HCT116 (cell line): ENCODE measurements around the gene SH3D19. TPM values are rescaled to one million over a fixed set of nuclear protein-coding genes. Genes with fewer than 3 reads are reported as not detected.

Experiments
- ATAC-seq: fragments of 200-7000 bp; cut with Tn5 transposase; 2 replicates; pipeline ENCODE4 v1.9.1; 2020; ENCODE audit warnings: mild to moderate bottlenecking, moderate library complexity
- BruUV-seq: library from RNA; stranded (reverse); fragments of 400-500 nt; replicated peaks from 2 replicates; lab custom pipeline; 2021; lab: Mats Ljungman, UMichigan
- CTCF ChIA-PET: fragments of 300-600 bp; sonication (Branson Sonifier 250); formaldehyde crosslinking; loops from one replicate; lab custom pipeline; 2021; ENCODE audit warnings: antibody characterized with exemption; lab: Charles Lee
- POLR2A ChIA-PET: fragments of 300-600, 350-600 bp; sonication (Branson Sonifier 250); formaldehyde crosslinking; loops from one replicate; lab custom pipeline; 2021; ENCODE audit warnings: antibody characterized with exemption; lab: Charles Lee
- RAD21 ChIA-PET, 2 experiments: fragments of 300-600 bp; sonication (Branson Sonifier 250); formaldehyde crosslinking; loops; one replicate each; lab custom pipeline; 2023; ENCODE audit warnings: low total read pairs in 2 of 2; ENCODE audit not compliant: uncharacterized antibody in 2 of 2, unreplicated experiment in 2 of 2, low non-redundant PET in 1 of 2; lab: Charles Lee
- DNase-seq: peaks from one replicate; pipeline ENCODE4 v3.0.0-alpha.2; 2010; ENCODE audit warnings: low read depth, low spot score
- H2AFZ ChIP-seq: fragments of 200-600 bp; shearing (Covaris generic), sonication (generic); 2 replicates; pipeline ENCODE4 v1.6.1; 2017; ENCODE audit warnings: low read depth, mixed run types, mixed read lengths, antibody characterized with exemption, low read length; ENCODE audit not compliant: poor library complexity, severe bottlenecking
- H3K27ac ChIP-seq: 2 replicates; pipeline ENCODE4 v1.5.1; 2012; ENCODE audit warnings: low read depth, low read length
- H3K27me3 ChIP-seq: fragments of 200-600 bp; sonication (generic); 2 replicates; pipeline ENCODE4 v1.6.1; 2016; ENCODE audit warnings: mixed run types, low read length, mixed read lengths; ENCODE audit not compliant: insufficient read depth
- H3K36me3 ChIP-seq, 2 experiments: fragments of 200-500 bp in 1 of 2; fragments of 200-600 bp in 1 of 2; sonication (Bioruptor generic) in 1 of 2; sonication (generic) in 1 of 2; 2 replicates each; pipeline versions ENCODE4 v1.5.1 to v1.6.1; 2014 to 2016; ENCODE audit warnings: low read length in 2 of 2, inconsistent platforms in 1 of 2, mixed read lengths in 1 of 2, mixed run types in 1 of 2; ENCODE audit not compliant: insufficient read depth in 2 of 2, control insufficient read depth in 1 of 2
- H3K4me1 ChIP-seq, 2 experiments: fragments of 200-600 bp in 1 of 2; sonication (generic) in 1 of 2; 2 replicates each; pipeline versions ENCODE4 v1.5.1 to v1.6.1; 2012 to 2017; ENCODE audit warnings: low read length in 2 of 2, inconsistent platforms in 1 of 2, mild to moderate bottlenecking in 1 of 2, mixed read lengths in 1 of 2, mixed run types in 1 of 2, moderate library complexity in 1 of 2; ENCODE audit not compliant: insufficient read depth in 2 of 2, control insufficient read depth in 1 of 2
- H3K4me2 ChIP-seq: fragments of 200-600 bp; sonication (generic); 2 replicates; pipeline ENCODE4 v1.6.1; 2017; ENCODE audit warnings: mixed run types, low read length, mixed read lengths
- H3K4me3 ChIP-seq, 2 experiments: fragments of 200-600 bp in 1 of 2; sonication (generic) in 1 of 2; replicated peaks in 1 of 2; 2 replicates each; pipeline ENCODE4 v1.5.1; 2011 to 2016; ENCODE audit warnings: low read length in 2 of 2, control low read depth in 1 of 2, low read depth in 1 of 2, mild to moderate bottlenecking in 1 of 2, mixed read lengths in 1 of 2, mixed run types in 1 of 2
- H3K79me2 ChIP-seq: fragments of 200-600 bp; sonication (generic); 2 replicates; pipeline ENCODE4 v1.6.1; 2017; ENCODE audit warnings: mild to moderate bottlenecking, mixed run types, low read length, moderate library complexity, mixed read lengths; ENCODE audit not compliant: insufficient read depth
- H3K9ac ChIP-seq: fragments of 200-600 bp; sonication (generic); 2 replicates; pipeline ENCODE4 v1.6.1; 2016; ENCODE audit warnings: low read length, mixed read lengths
- H3K9me2 ChIP-seq: fragments of 200-600 bp; sonication (generic), shearing (Covaris generic); 2 replicates; pipeline ENCODE4 v1.6.1; 2017; ENCODE audit warnings: mixed run types, mild to moderate bottlenecking, moderate library complexity; ENCODE audit not compliant: insufficient read depth
- H3K9me3 ChIP-seq, 2 experiments: fragments of 200-500 bp in 1 of 2; fragments of 200-600 bp in 1 of 2; sonication (Bioruptor generic) in 1 of 2; sonication (generic) in 1 of 2; 2 replicates each; pipeline ENCODE4 v1.6.1; 2014 to 2017; ENCODE audit warnings: low read length in 2 of 2, mixed read lengths in 2 of 2, inconsistent platforms in 1 of 2, low read depth in 1 of 2, mild to moderate bottlenecking in 1 of 2, mixed run types in 1 of 2, moderate library complexity in 1 of 2; ENCODE audit not compliant: control insufficient read depth in 1 of 2, insufficient read depth in 1 of 2
- H4K20me1 ChIP-seq: fragments of 200-600 bp; sonication (generic), shearing (Covaris generic); 2 replicates; pipeline ENCODE4 v1.6.1; 2017; ENCODE audit warnings: mixed run types, mild to moderate bottlenecking, moderate library complexity; ENCODE audit not compliant: insufficient read depth
- CEBPB ChIP-seq: IDR thresholded peaks from 2 replicates; pipeline ENCODE4 v1.6.1; 2012; ENCODE audit warnings: low read depth
- CTCF ChIP-seq, 3 experiments: fragments of 200-600 bp in 1 of 3; sonication (generic) in 1 of 3; IDR thresholded peaks in 2 of 3; conservative IDR thresholded peaks in 1 of 3; 2 replicates each; pipeline ENCODE4 v1.5.1; 2012 to 2017; ENCODE audit warnings: low read depth in 2 of 3, low read length in 2 of 3, antibody characterized with exemption in 1 of 3, borderline replicate concordance in 1 of 3, control low read depth in 1 of 3, mild to moderate bottlenecking in 1 of 3, mixed read lengths in 1 of 3, mixed run types in 1 of 3, moderate library complexity in 1 of 3; ENCODE audit not compliant: insufficient read depth in 1 of 3
- EGR1 ChIP-seq: IDR thresholded peaks from 2 replicates; pipeline ENCODE4 v1.6.1; 2012; ENCODE audit warnings: low read depth
- FOSL1 ChIP-seq: IDR thresholded peaks from 2 replicates; pipeline ENCODE4 v1.6.1; 2012; ENCODE audit warnings: low read depth
- JUND ChIP-seq: IDR thresholded peaks from 2 replicates; pipeline ENCODE4 v1.6.1; 2012
- POLR2A ChIP-seq: IDR thresholded peaks from 2 replicates; pipeline ENCODE4 v1.7.0; 2011; ENCODE audit warnings: borderline replicate concordance; ENCODE audit not compliant: insufficient read depth, insufficient read length; ENCODE audit errors: extremely low read depth
- POLR2AphosphoS5 ChIP-seq: IDR thresholded peaks from 2 replicates; pipeline ENCODE4 v1.6.1; 2011; ENCODE audit warnings: mild to moderate bottlenecking, low read depth, low read length, moderate library complexity
- RAD21 ChIP-seq: IDR thresholded peaks from 2 replicates; pipeline ENCODE4 v1.6.1; 2012; ENCODE audit warnings: low read depth, mild to moderate bottlenecking
- REST ChIP-seq: IDR thresholded peaks from 2 replicates; pipeline ENCODE4 v1.6.1; 2012; ENCODE audit warnings: low read depth
- SP1 ChIP-seq: IDR thresholded peaks from 2 replicates; pipeline ENCODE4 v1.6.1; 2012; ENCODE audit warnings: low read depth
- YY1 ChIP-seq: IDR thresholded peaks from 2 replicates; pipeline ENCODE4 v1.6.1; 2011; ENCODE audit warnings: low read length, low read depth, moderate library complexity, mild to moderate bottlenecking; ENCODE audit not compliant: insufficient replicate concordance; ENCODE audit errors: extremely low read depth
- ZFX ChIP-seq: fragments of 450-650 bp; IDR thresholded peaks from 2 replicates; pipeline ENCODE4 v1.6.1; 2017
- ZNF274 ChIP-seq: fragments of 200-500 bp; sonication (Bioruptor generic); IDR thresholded peaks from 2 replicates; pipeline ENCODE4 v1.6.1; 2014; ENCODE audit warnings: mild to moderate bottlenecking, low read depth, low read length, inconsistent platforms
- intact Hi-C: fragments of 100-400 bp; cut with micrococcal nuclease; formaldehyde crosslinking; loops from 2 replicates; pipeline ENCODE4 v1.10.0; 2022
- total RNA-seq: library from RNA; stranded (reverse); gene quantifications from one replicate; pipeline ENCODE4 v1.2.1, GENCODE V29; 2021; ENCODE audit not compliant: unreplicated experiment
- TF ChIP-seq, protein P1 (sequence below): IDR thresholded peaks from 2 replicates; pipeline ENCODE4 v1.6.1; 2012

SH3D19 gene
- total RNA-seq, 1 experiment from 2014 or later: 37.5 TPM

- TF ChIP-seq CTCF (IDR thresholded peaks at IDR 0.05 in 2 of 3, conservative IDR thresholded peaks at IDR 0.05 in 1 of 3; ENCODE audit: borderline replicate concordance in 1 of 3, insufficient read depth in 1 of 3, low read depth in 2 of 3, low read length in 2 of 3): no peak
- TF ChIP-seq REST: no peak
- TF ChIP-seq JUND: no peak
These were observed 173.4 kb downstream of the SH3D19 start (continued) for GRCh38 chr4:151152028-151152427.

GRCh38 chr4:151150821-151151580 lies 174.4 kb downstream of the SH3D19 start:
- no TSS peak for BruUV-seq
- TF ChIP-seq ZNF274 (no peak), CTCF (IDR thresholded peaks at IDR 0.05 in 2 of 3, conservative IDR thresholded peaks at IDR 0.05 in 1 of 3; ENCODE audit: borderline replicate concordance in 1 of 3, insufficient read depth in 1 of 3, low read depth in 2 of 3, low read length in 2 of 3) (no peak), JUND (no peak), YY1 (no peak), CEBPB (no peak), EGR1 (no peak), ZFX (no peak), POLR2AphosphoS5 (no peak), SP1 (no peak), FOSL1 (no peak), RAD21 (no peak), POLR2A (no peak)
- TF ChIP-seq, protein P1, sequence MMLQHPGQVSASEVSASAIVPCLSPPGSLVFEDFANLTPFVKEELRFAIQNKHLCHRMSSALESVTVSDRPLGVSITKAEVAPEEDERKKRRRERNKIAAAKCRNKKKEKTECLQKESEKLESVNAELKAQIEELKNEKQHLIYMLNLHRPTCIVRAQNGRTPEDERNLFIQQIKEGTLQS: no peak

More at GRCh38 chr4:151150821-151151580, 174.4 kb downstream of the SH3D19 start:
- intact Hi-C loops: no loop called here
- H3K4me2 ChIP-seq: no peak overlapping the region
- no peak overlapping the region for H3K4me3 ChIP-seq
- ChIA-PET RAD21 (no interaction called here), POLR2A (no interaction called here), CTCF (no interaction called here)
- no peaks in the 10 kb centered on the region for H3K79me2 ChIP-seq
- no peak overlapping the region for H3K9ac ChIP-seq
- no peak overlapping the region for H2AFZ ChIP-seq
- no peaks in the 10 kb centered on the region for H4K20me1 ChIP-seq
- H3K4me1 ChIP-seq: no peaks in the 10 kb centered on the region
- no peaks in the 10 kb centered on the region for H3K9me2 ChIP-seq
- no peaks in the 10 kb centered on the region for H3K9me3 ChIP-seq
- ATAC-seq: no peak
- no peak overlapping the region for H3K27ac ChIP-seq
- no peaks in the 10 kb centered on the region for H3K27me3 ChIP-seq
- DNase-seq: no peak
- no peaks in the 10 kb centered on the region for H3K36me3 ChIP-seq
